GM12878 (cell line): ENCODE data around the gene KCTD16.

Experiments
- E2F4 ChIP-seq: IDR thresholded peaks from 2 replicates; pipeline ENCODE4 v1.6.1; 2012; ENCODE audit warnings: low read depth, low read length, improper control_type of control experiment
- EZH2 ChIP-seq: IDR thresholded peaks from 2 replicates; pipeline ENCODE4 v1.6.1; 2012; ENCODE audit warnings: low read depth, mild to moderate bottlenecking, control low read depth, inconsistent platforms, low read length, borderline replicate concordance; ENCODE audit not compliant: control insufficient read depth
- HDAC2 ChIP-seq: fragments of 200-600 bp; sonication (generic); IDR thresholded peaks from 2 replicates; pipeline ENCODE4 v1.6.1; 2017
- POLR2A ChIP-seq: IDR thresholded peaks from 2 replicates; pipeline ENCODE4 v1.6.1; 2011; ENCODE audit warnings: low read depth, mild to moderate bottlenecking, low read length
- POLR2AphosphoS2 ChIP-seq: IDR thresholded peaks from 2 replicates; pipeline ENCODE4 v1.6.1; 2011; ENCODE audit warnings: low read depth, mild to moderate bottlenecking, low read length, improper control_type of control experiment, moderate library complexity
- RB1 ChIP-seq: fragments of 450-650 bp; formaldehyde crosslinking; IDR thresholded peaks from 2 replicates; pipeline ENCODE4 v1.6.1; 2017; ENCODE audit warnings: mild to moderate bottlenecking, borderline replicate concordance
- REST ChIP-seq: IDR thresholded peaks from 2 replicates; pipeline ENCODE4 v1.6.1; 2012; ENCODE audit warnings: mild to moderate bottlenecking, low read depth, low read length
- SIN3A ChIP-seq: IDR thresholded peaks from 2 replicates; pipeline ENCODE4 v1.6.1; 2012; ENCODE audit warnings: low read depth, low read length, improper control_type of control experiment
- SIX5 ChIP-seq: IDR thresholded peaks from 2 replicates; pipeline ENCODE4 v1.6.1; 2011; ENCODE audit warnings: mild to moderate bottlenecking, low read depth, low read length, moderate library complexity; ENCODE audit not compliant: severe bottlenecking
- TCF12 ChIP-seq: IDR thresholded peaks from 2 replicates; pipeline ENCODE4 v1.6.1; 2011; ENCODE audit warnings: low read depth, mild to moderate bottlenecking, low read length
- ZNF384 ChIP-seq: IDR thresholded peaks from 2 replicates; pipeline ENCODE4 v1.6.1; 2012; ENCODE audit warnings: low read depth, mild to moderate bottlenecking, low read length, improper control_type of control experiment, borderline replicate concordance
- ZSCAN29 ChIP-seq: fragments of 450-650 bp; IDR thresholded peaks from 2 replicates; pipeline ENCODE4 v1.6.1; 2017; ENCODE audit warnings: mild to moderate bottlenecking, moderate library complexity
- TF ChIP-seq, protein P1 (sequence below), 3 experiments: IDR thresholded peaks in 2 of 3; conservative IDR thresholded peaks in 1 of 3; 2 replicates each; pipeline ENCODE4 v1.5.1; 2011; ENCODE audit warnings: low read depth in 3 of 3, low read length in 3 of 3, mild to moderate bottlenecking in 3 of 3, control low read depth in 2 of 3, moderate library complexity in 2 of 3, inconsistent platforms in 1 of 3, mixed read lengths in 1 of 3; ENCODE audit not compliant: control insufficient read depth in 2 of 3, insufficient read depth in 1 of 3; ENCODE audit errors: extremely low read depth in 1 of 3
- TF ChIP-seq, protein P2 (sequence below): IDR thresholded peaks from 2 replicates; pipeline ENCODE4 v1.6.1; 2012; ENCODE audit warnings: improper control_type of control experiment, low read depth, low read length; ENCODE audit not compliant: insufficient replicate concordance

DNA sequence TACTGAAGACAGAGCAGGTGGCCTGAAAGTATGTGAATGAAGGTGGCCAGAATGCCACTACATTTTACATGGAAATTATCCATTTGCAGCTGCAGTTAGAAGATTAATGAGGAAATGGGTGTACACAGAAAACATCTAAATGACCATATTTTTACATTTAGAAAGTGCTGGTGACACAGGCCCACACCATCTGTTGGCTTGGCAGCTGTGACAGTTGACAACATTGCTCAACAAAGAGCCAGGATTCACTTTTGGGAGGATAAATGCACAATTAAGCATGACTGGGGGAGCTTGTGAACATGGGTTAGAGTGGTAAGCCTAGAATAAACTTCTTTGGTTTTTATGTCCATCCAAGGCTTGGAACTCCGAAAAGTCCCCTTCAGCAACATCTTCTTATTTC, 360.5 kb downstream of the KCTD16 start:
- TF ChIP-seq TCF12 (no peak), ZSCAN29 (no peak), SIN3A (no peak), POLR2A (no peak), E2F4 (no peak), SIX5 (no peak), HDAC2 (no peak), RB1 (no peak), ZNF384 (no peak), REST (no peak), POLR2AphosphoS2 (no peak), EZH2 (no peak)
- TF ChIP-seq, protein P1, sequence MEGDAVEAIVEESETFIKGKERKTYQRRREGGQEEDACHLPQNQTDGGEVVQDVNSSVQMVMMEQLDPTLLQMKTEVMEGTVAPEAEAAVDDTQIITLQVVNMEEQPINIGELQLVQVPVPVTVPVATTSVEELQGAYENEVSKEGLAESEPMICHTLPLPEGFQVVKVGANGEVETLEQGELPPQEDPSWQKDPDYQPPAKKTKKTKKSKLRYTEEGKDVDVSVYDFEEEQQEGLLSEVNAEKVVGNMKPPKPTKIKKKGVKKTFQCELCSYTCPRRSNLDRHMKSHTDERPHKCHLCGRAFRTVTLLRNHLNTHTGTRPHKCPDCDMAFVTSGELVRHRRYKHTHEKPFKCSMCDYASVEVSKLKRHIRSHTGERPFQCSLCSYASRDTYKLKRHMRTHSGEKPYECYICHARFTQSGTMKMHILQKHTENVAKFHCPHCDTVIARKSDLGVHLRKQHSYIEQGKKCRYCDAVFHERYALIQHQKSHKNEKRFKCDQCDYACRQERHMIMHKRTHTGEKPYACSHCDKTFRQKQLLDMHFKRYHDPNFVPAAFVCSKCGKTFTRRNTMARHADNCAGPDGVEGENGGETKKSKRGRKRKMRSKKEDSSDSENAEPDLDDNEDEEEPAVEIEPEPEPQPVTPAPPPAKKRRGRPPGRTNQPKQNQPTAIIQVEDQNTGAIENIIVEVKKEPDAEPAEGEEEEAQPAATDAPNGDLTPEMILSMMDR (IDR thresholded peaks at IDR 0.05 in 2 of 3, conservative IDR thresholded peaks at IDR 0.05 in 1 of 3; ENCODE audit: control insufficient read depth in 2 of 3, extremely low read depth in 1 of 3, insufficient read depth in 1 of 3, low read depth in 3 of 3, low read length in 3 of 3) = no peak
- TF ChIP-seq, protein P2, sequence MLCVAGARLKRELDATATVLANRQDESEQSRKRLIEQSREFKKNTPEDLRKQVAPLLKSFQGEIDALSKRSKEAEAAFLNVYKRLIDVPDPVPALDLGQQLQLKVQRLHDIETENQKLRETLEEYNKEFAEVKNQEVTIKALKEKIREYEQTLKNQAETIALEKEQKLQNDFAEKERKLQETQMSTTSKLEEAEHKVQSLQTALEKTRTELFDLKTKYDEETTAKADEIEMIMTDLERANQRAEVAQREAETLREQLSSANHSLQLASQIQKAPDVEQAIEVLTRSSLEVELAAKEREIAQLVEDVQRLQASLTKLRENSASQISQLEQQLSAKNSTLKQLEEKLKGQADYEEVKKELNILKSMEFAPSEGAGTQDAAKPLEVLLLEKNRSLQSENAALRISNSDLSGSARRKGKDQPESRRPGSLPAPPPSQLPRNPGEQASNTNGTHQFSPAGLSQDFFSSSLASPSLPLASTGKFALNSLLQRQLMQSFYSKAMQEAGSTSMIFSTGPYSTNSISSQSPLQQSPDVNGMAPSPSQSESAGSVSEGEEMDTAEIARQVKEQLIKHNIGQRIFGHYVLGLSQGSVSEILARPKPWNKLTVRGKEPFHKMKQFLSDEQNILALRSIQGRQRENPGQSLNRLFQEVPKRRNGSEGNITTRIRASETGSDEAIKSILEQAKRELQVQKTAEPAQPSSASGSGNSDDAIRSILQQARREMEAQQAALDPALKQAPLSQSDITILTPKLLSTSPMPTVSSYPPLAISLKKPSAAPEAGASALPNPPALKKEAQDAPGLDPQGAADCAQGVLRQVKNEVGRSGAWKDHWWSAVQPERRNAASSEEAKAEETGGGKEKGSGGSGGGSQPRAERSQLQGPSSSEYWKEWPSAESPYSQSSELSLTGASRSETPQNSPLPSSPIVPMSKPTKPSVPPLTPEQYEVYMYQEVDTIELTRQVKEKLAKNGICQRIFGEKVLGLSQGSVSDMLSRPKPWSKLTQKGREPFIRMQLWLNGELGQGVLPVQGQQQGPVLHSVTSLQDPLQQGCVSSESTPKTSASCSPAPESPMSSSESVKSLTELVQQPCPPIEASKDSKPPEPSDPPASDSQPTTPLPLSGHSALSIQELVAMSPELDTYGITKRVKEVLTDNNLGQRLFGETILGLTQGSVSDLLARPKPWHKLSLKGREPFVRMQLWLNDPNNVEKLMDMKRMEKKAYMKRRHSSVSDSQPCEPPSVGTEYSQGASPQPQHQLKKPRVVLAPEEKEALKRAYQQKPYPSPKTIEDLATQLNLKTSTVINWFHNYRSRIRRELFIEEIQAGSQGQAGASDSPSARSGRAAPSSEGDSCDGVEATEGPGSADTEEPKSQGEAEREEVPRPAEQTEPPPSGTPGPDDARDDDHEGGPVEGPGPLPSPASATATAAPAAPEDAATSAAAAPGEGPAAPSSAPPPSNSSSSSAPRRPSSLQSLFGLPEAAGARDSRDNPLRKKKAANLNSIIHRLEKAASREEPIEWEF = no peak
